GM10248 (cell line): Measurements from ENCODE around the gene ABCA7.

Experiments
- CTCF ChIA-PET: fragments of 300-600 bp; sonication (Branson Sonifier 250); formaldehyde crosslinking; extraction: SDS; loops from one replicate; lab custom pipeline; 2021; ENCODE audit warnings: antibody characterized with exemption; lab: Yijun Ruan, JAX
- POLR2A ChIA-PET: fragments of 350-650 bp; sonication (Branson Sonifier 250); formaldehyde crosslinking; extraction: SDS; loops from one replicate; lab custom pipeline; 2020; ENCODE audit warnings: antibody characterized with exemption; lab: Yijun Ruan, JAX
- DNase-seq: peaks from one replicate; pipeline ENCODE4 v3.0.0; 2012; ENCODE audit errors: extremely low spot score
- TF ChIP-seq, protein P1 (sequence below): IDR thresholded peaks from 2 replicates; pipeline ENCODE4 v1.5.1; 2012; ENCODE audit warnings: mild to moderate bottlenecking, low read depth; ENCODE audit errors: extremely low read depth, missing control alignments, control extremely low read depth

The ABCA7 gene

DNA sequence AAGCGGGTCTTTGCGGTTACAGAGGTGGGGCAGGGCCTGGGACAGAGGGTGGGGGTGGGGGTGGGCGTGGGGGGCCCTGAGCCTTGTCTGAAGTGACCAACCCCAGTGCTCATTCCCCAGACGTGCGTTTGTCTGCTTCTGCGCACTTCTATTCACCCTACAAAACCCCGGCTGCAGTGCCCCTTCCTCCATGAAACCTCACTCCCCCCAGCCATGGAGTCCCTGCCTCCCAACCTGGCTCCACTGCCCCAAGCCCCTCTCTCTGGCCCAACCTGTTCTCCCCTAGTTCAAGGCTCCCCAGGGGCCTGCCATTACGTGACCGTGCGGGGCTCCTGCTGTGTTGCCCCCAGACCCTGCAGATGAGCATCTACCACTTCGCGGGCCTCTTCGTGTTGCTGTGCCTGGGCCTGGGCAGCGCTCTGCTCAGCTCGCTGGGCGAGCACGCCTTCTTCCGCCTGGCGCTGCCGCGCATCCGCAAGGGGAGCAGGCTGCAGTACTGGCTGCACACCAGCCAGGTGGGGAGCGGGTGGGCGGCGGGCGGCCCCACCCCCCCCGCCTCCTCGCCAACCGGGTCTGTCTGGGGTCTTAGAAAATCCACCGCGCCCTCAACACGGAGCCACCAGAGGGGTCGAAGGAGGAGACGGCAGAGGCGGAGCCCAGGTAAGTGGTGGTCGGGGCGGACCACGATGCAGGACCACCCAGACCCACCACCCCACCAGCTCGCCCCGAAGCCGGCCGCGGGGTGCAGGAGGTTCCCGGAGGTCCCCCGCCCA lies 31.5 kb upstream of the ABCA7 start:
- ChIA-PET POLR2A (interaction anchor here (0.6 kb wide), 1 partner anchor 499 kb away, joined by 3 read pairs; no protein-coding TSS in a partner anchor), CTCF (no interaction called here)
- TF ChIP-seq, protein P1, sequence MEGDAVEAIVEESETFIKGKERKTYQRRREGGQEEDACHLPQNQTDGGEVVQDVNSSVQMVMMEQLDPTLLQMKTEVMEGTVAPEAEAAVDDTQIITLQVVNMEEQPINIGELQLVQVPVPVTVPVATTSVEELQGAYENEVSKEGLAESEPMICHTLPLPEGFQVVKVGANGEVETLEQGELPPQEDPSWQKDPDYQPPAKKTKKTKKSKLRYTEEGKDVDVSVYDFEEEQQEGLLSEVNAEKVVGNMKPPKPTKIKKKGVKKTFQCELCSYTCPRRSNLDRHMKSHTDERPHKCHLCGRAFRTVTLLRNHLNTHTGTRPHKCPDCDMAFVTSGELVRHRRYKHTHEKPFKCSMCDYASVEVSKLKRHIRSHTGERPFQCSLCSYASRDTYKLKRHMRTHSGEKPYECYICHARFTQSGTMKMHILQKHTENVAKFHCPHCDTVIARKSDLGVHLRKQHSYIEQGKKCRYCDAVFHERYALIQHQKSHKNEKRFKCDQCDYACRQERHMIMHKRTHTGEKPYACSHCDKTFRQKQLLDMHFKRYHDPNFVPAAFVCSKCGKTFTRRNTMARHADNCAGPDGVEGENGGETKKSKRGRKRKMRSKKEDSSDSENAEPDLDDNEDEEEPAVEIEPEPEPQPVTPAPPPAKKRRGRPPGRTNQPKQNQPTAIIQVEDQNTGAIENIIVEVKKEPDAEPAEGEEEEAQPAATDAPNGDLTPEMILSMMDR = no peak
- no peak for DNase-seq

DNA sequence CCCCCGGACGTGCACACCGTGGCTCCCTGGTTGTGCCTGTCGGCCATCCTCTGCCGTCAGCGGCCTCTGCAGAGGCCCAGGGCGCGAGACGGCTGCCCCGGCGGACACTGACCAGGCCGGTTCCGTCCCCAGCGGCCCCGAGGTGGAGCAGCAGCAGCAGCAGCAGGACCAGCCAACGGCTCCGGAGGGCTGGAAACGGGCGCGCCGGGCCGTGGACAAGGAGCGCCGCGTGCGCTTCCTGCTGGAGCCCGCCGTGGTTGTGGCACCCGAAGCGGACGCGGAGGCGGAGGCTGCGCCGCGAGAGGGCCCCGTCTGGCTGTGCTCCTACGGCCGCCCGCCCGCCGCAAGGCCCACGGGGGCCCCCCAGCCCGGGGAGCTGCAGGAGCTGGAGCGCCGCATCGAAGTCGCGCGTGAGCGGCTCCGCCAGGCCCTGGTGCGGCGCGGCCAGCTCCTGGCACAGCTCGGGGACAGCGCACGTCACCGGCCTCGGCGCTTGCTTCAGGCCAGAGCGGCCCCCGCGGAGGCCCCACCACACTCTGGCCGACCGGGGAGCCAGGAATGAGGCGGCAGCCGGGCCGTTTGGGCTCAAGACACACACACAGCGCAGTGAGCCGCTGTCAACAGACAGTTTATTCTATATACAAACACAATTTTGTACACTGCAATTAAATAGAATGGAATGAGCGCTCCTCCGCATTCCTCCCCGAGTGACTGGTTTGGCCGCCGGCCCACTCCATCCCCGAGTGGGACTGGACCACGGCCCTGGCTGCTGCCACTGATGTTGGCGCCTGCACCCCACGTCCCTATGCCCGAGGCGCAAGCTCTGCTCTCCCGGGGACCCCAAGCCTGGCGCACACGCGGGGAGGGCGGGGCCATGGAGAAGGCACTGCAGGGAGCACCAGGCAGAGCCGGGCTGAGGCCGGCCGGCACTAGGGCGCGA lies 30.6 kb upstream of the ABCA7 start:
- DNase-seq = no peak
- ChIA-PET POLR2A (interaction anchor here (1.5 to 1.7 kb wide), 2 partner anchors 11 to 12 kb away, joined by 4 to 6 read pairs; partner anchors contain the start of gene RNU6-2), CTCF (no interaction called here)
- TF ChIP-seq, protein P1 = no peak

DNA sequence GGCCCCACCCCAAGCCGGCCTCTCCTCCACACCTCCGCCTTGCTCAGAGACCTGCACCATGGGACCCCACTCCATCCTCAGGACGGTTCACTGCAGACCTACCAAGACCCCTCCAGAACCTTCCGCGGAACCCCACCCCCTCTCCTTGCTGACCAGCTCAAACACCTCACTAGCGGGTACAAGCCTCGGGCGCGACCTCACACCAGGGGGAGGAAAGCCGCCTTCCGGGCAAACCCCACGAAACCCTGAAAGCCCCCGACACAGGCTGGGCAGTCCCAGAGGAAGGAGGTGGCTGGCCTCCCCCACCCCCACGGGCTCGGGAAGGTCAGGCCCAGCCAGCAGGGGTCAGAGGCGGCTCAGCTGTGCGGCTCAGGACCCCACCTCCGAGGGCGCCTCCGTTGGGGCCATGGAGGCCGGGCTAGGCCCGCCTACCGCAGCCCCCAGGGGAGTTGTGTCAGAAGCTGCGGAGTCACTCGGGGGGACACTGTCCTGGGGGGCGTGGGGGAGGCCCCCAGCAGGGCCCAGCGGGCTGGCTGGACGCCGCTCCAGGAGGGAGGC lies 29.8 kb upstream of the ABCA7 start:
- TF ChIP-seq, protein P1 = no peak
- CTCF ChIA-PET = no interaction called here
- POLR2A ChIA-PET = interaction anchor here (1.5 to 1.7 kb wide), 2 partner anchors 10 to 12 kb away, joined by 4 to 6 read pairs; partner anchors contain the start of gene RNU6-2
- no peak for DNase-seq

DNA sequence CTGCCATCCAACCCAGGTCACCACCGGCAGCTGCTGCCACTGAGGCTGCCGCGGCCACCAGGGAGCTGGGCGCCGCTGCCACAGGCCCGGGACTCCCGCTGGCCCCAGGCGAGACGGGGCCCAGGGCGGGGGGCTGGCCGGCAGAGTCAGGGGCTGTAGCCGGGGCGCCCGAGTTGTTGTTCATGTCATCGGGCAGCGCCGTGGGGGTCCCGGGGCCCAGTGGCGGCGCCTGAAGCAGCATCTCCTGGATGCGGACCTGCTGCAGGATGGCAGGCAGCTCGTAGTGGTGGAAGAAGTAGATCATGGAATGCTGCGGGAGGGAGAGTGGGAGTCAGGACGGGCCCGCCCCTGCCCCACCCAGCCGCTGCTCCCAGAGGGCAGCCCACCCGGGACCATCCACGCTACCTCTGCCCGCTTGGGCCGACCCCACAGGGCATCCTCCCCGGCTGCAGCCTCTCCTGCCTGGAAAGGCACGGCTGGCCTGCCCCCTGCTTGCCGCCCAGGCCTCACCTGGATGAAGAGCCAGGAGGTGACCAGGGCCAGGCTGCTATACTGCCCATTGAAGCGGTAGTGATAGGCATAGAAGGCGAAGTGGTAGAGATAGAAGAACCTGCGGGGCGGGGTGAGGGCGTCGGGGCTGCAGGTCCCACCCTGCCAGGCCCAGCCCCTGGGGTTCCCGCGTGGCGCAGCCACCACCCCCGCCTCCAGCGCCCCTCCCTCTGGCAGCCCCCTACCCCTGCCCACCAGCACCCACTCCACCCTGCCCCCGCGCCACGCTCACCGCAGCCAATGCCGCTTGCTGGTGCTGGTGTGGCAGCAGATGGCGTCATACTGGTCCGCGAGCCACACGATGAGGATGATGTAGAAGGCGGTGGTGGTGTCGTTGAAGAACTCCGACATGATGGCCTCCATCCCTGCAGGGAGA lies 29.1 kb upstream of the ABCA7 start:
- no peak for DNase-seq
- TF ChIP-seq, protein P1 = no peak
- CTCF ChIA-PET = no interaction called here
- POLR2A ChIA-PET = interaction anchor here (1.5 to 1.7 kb wide), 2 partner anchors 9 to 11 kb away, joined by 4 to 6 read pairs; partner anchors contain the start of gene RNU6-2

DNA sequence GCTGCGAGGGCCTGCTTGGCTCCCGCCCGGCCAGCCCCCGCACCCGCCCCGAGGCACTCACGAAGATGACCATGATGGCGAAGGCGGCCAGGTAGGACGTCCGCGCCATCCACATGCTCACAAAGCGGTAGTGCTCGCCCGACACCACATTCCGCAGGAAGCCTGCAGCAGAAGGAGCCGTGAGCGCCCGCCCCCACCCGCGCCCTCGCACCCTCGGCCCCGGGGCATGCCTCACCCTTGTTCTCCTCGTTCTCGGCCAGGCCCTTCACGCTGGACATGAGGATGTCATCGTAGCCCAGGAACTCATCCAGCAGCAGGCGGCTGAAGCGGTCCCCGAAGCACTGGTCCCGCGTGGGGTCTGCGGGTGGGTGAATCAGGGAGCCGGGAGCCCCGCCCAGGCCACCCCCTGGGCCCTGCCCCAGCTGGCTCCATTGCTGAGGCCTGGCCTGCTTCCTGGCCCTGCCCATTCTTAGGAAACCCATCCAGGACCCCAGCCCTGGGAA lies 28.0 kb upstream of the ABCA7 start:
- TF ChIP-seq, protein P1 = no peak
- DNase-seq = no peak
- CTCF ChIA-PET = no interaction called here
- POLR2A ChIA-PET = interaction anchor here (1.6 kb wide), 1 partner anchor 215 kb away, joined by 3 read pairs; no protein-coding TSS in a partner anchor
